DND-41 (cell line): ENCODE measurements around the gene EPN3.

Source experiments
- ATAC-seq: fragments of 200-7000 bp; cut with Tn5 transposase; 3 replicates; pipeline ENCODE4 v1.9.1; 2021; ENCODE audit warnings: low read depth; ENCODE audit not compliant: insufficient read depth
- DNase-seq: peaks from one replicate; pipeline ENCODE4 v3.0.0-alpha.2; 2020
- H2AFZ ChIP-seq: 2 replicates; pipeline ENCODE4 v1.6.0; 2012; ENCODE audit warnings: low read depth, low read length
- H3K27ac ChIP-seq: 2 replicates; pipeline ENCODE4 v1.5.1; 2012; ENCODE audit warnings: low read length, inconsistent platforms
- H3K27me3 ChIP-seq: fragments of 200-600 bp; sonication (generic); 2 replicates; pipeline ENCODE4 v1.6.0; 2012; ENCODE audit warnings: low read length, mild to moderate bottlenecking, inconsistent platforms; ENCODE audit not compliant: insufficient read depth, poor library complexity
- H3K36me3 ChIP-seq: 2 replicates; pipeline ENCODE4 v1.5.1; 2012; ENCODE audit warnings: low read length, inconsistent platforms; ENCODE audit not compliant: insufficient read depth
- H3K4me1 ChIP-seq: 2 replicates; pipeline ENCODE4 v1.5.1; 2012; ENCODE audit warnings: mild to moderate bottlenecking, low read length; ENCODE audit not compliant: insufficient read depth
- H3K4me2 ChIP-seq: 2 replicates; pipeline ENCODE4 v1.6.0; 2012; ENCODE audit warnings: mild to moderate bottlenecking, moderate library complexity, low read length, inconsistent platforms; ENCODE audit not compliant: insufficient read depth
- H3K4me3 ChIP-seq, 2 experiments: fragments of 200-600 bp in 1 of 2; shearing (Covaris generic) in 1 of 2; 2 replicates each; pipeline ENCODE4 v1.5.1; 2012 to 2016; ENCODE audit warnings: inconsistent platforms in 2 of 2, low read length in 2 of 2, mild to moderate bottlenecking in 2 of 2, low read depth in 1 of 2, moderate library complexity in 1 of 2
- H3K79me2 ChIP-seq: 2 replicates; pipeline ENCODE4 v1.6.0; 2012; ENCODE audit warnings: low read length, inconsistent platforms; ENCODE audit not compliant: insufficient read depth
- H3K9ac ChIP-seq: 2 replicates; pipeline ENCODE4 v1.6.0; 2012; ENCODE audit warnings: low read depth, mild to moderate bottlenecking, inconsistent platforms, low read length, moderate library complexity
- H3K9me3 ChIP-seq: 2 replicates; pipeline ENCODE4 v1.5.1; 2012; ENCODE audit warnings: low read length, moderate library complexity, mild to moderate bottlenecking, inconsistent platforms; ENCODE audit not compliant: insufficient read depth, severe bottlenecking
- H4K20me1 ChIP-seq: 2 replicates; pipeline ENCODE4 v1.6.0; 2012; ENCODE audit warnings: low read length; ENCODE audit not compliant: insufficient read depth
- CTCF ChIP-seq: IDR thresholded peaks from 2 replicates; pipeline ENCODE4 v1.5.1; 2012; ENCODE audit warnings: borderline replicate concordance, low read length, moderate library complexity, mild to moderate bottlenecking; ENCODE audit not compliant: poor library complexity, severe bottlenecking; ENCODE audit errors: extremely low read depth
- EZH2 ChIP-seq: IDR thresholded peaks from 3 replicates; pipeline ENCODE4 v1.6.1; 2012; ENCODE audit warnings: borderline replicate concordance, low read depth, mild to moderate bottlenecking, moderate library complexity, low read length, inconsistent platforms; ENCODE audit not compliant: severe bottlenecking

The EPN3 gene

GRCh38 chr17:50573866-50574611 is 41.5 kb downstream of the EPN3 start:
- no peaks in the 10 kb centered on the region for H3K4me1 ChIP-seq
- no peak overlapping the region for H3K9ac ChIP-seq
- TF ChIP-seq EZH2, result no peak
- TF ChIP-seq CTCF, result no peak
- H3K27me3 ChIP-seq, result no peaks in the 10 kb centered on the region
- no peaks in the 10 kb centered on the region for H3K79me2 ChIP-seq
- no peak overlapping the region for H3K4me3 ChIP-seq
- ATAC-seq, result no peak
- no peaks in the 10 kb centered on the region for H3K36me3 ChIP-seq
- DNase-seq, result no peak
- H2AFZ ChIP-seq, result no peak overlapping the region
- peaks cover 4% of the 10 kb centered on the region; the same call in 1 of the 2 replicates for H4K20me1 ChIP-seq
- H3K4me2 ChIP-seq, result no peak overlapping the region
- H3K27ac ChIP-seq, result no peak overlapping the region
- no peaks in the 10 kb centered on the region for H3K9me3 ChIP-seq

- Histone ChIP-seq H3K9me3 (no peaks in the 10 kb centered on the region), H3K9ac (no peak overlapping the region), H3K36me3 (no peaks in the 10 kb centered on the region), H3K27me3 (peaks cover 13% of the 10 kb centered on the region), H4K20me1 (peaks cover 4% of the 10 kb centered on the region; the same call in 1 of the 2 replicates), H3K27ac (no peak overlapping the region), H3K4me3 (no peak overlapping the region), H3K4me2 (no peak overlapping the region), H3K4me1 (no peaks in the 10 kb centered on the region), H2AFZ (no peak overlapping the region), H3K79me2 (no peaks in the 10 kb centered on the region)
- DNase-seq, result no peak
- 0 out of 3 replicates have a peak, but pooled peaks have one; percentile 37 for ATAC-seq
- TF ChIP-seq EZH2 (no peak), CTCF (peak; percentile 14)
Measured at GRCh38 chr17:50575581-50576210, 43.2 kb downstream of the EPN3 start.

GRCh38 chr17:50576864-50577263 is 44.3 kb downstream of the EPN3 start:
- peaks cover 4% of the 10 kb centered on the region; the same call in 1 of the 2 replicates for H4K20me1 ChIP-seq
- DNase-seq (no peak), ATAC-seq (no peak)
- no peaks in the 10 kb centered on the region for H3K4me1 ChIP-seq
- H3K27ac ChIP-seq, result no peak overlapping the region
- H3K79me2 ChIP-seq, result no peaks in the 10 kb centered on the region
- peaks cover 19% of the 10 kb centered on the region for H3K27me3 ChIP-seq
- H2AFZ ChIP-seq, result no peak overlapping the region
- no peaks in the 10 kb centered on the region for H3K9me3 ChIP-seq
- no peak overlapping the region for H3K9ac ChIP-seq
- no peak overlapping the region for H3K4me3 ChIP-seq
- TF ChIP-seq CTCF (no peak), EZH2 (no peak)
- no peaks in the 10 kb centered on the region for H3K36me3 ChIP-seq
- no peak overlapping the region for H3K4me2 ChIP-seq
